Measurements from ENCODE around the gene JAZF1.

JAZF1 gene

GRCh38 chr7:28075674-28076358 is 104.8 kb downstream of the JAZF1 start:
- DNase-seq (ENCODE audit: low read depth in 2 of 2): no peak

GRCh38 chr7:28072876-28073514 is 107.6 kb downstream of the JAZF1 start:
- no peak for DNase-seq (ENCODE audit: low read depth in 2 of 2)

DNA sequence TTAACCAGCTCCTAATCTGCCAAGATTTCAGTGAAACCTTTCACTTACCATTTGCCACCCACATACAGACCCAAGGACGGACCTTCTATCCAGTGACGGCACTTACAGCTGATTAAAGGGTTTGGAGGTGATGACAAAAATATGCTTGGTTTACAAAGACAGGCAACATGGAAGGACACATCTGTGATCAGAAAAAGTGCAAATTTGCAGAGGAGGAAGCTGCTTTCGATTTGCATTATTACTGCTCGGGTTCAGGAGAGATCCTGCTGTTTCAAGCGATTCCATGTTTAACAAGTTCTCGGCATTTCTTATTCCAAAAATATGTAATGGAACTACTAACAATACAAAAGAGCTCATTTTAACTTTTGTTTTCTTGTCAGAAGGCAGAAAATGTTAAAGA is 109.0 kb downstream of the JAZF1 start:
- DNase-seq (ENCODE audit: low read depth in 2 of 2): no peak

DNA sequence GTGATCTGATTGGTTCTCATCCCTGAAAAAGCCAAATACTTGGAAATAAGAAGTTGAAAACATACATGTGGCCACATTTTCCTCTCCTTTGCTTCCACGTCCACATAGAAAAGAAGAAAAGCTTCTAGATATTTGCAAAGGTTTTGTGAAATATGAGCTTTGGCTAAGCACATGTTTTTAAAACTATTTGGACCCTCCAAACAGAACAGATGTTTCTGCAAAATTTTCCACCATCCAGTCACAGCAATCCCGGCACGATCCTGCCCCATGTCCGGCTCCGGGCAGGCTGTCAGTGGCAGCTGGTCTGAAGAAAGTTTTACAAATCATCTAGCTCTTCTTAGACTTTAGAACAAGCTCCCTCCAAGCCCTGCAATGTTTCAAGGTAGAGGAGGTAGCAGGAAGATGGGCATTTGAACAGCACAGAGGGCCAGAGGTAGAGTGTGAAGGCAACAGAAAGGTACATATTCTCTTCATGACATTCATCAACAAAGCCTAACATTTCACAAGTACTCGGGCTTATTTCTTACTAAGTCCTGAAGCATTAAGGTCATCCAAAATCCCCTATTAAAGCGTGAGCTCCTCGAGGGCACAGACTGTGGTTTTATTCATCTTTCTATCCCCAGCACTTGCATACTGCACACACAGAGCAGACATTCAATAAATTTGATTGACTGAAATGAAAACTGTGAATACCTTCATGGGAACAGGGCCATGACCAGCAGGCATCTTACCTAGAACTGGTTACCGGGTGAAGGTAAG is 110.1 kb downstream of the JAZF1 start:
- DNase-seq (ENCODE audit: low read depth in 2 of 2): no peak

DNA sequence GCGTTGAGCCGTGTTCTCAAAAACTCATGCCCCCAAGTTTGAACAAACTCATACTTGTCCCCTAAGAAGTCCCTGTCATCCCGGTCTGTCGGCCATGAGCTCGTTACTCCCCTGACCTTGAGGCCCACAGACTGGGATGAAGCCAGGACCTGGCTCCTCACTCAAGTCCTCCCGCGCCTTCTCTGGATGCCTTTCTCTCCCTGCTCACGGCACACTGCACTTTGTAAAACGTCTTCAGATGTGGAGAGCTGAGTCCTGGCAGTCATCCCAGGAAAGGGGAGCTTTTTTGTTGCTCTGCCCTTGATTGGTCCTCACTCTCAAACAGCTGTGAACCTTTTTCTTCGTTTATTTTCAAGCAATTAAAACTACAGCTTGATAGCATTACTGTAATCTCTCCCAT is 110.8 kb downstream of the JAZF1 start:
- DNase-seq (ENCODE audit: low read depth in 2 of 2): no peak

DNA sequence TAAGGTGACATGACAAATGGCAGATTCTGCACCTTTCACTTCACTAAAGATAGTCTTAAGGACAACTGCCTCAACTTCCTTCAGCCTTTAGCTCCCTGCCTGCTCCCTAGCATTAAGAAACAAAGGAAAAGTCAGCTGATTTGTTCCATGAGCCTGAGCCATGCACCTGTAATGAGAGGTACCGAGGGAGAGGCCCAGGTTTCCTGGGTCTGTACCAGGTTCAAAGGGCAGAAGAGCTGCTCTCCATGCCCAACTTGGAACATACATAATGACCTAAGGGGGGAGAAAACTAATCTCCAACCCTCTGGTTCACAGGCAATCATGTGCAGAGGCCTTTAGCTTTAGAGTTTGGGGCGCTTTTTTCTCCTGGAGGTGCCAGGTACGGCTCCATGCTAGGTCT is 111.2 kb downstream of the JAZF1 start:
- no peak for DNase-seq (ENCODE audit: low read depth in 2 of 2)

DNA sequence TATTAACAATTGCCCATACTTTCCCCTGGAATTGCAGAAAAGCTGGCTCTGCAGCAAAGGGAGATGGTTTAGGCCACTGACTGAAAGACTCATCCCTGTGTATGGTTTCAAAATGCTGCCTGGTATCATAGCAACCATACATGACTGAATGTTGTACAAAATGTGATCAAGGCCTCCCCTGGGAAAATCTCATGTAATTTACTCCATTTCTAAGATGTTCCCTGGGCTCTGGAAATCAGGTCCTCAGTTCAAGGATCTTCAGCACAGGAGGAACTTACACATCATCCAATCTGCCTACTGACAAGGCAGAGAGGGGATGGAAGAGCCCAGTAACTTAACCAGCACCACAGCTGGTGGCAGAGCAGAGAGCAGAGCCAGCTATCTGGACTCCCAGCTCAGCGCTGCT is 111.8 kb downstream of the JAZF1 start:
- no peak for DNase-seq (ENCODE audit: low read depth in 2 of 2)

GRCh38 chr7:28067171-28067570 is 113.4 kb downstream of the JAZF1 start:
- DNase-seq (ENCODE audit: low read depth in 2 of 2): no peak

GRCh38 chr7:28065721-28066285 is 114.8 kb downstream of the JAZF1 start:
- no peak for DNase-seq (ENCODE audit: low read depth in 2 of 2)

GRCh38 chr7:28065308-28065707 is 115.3 kb downstream of the JAZF1 start:
- no peak for DNase-seq (ENCODE audit: low read depth in 2 of 2)

DNA sequence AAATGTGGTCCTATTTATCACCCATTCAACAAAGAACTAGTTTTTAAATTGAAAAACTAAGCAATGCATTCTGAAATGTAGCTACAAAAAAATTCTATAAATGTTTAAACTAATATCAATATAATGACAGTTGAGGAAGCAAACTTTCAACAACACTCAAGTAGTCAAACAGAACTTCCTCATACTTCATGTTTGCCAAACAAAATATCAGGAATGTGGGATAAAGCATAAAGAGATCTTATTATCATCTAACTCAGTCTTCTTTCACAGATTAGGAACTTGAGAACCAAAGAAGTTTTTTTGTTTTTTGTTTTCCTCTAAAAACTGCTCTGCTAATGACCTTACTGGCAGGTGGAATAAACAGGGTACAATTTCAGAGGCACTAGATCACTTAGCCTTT is 116.2 kb downstream of the JAZF1 start:
- no peak for DNase-seq (ENCODE audit: low read depth in 2 of 2)

GRCh38 chr7:28062197-28062991 is 118.2 kb downstream of the JAZF1 start:
- peak in 1 of 2 donors; percentile 25 for DNase-seq (ENCODE audit: low read depth in 2 of 2)

GRCh38 chr7:28061824-28062196 is 118.8 kb downstream of the JAZF1 start:
- DNase-seq (ENCODE audit: low read depth in 2 of 2): no peak

GRCh38 chr7:28060371-28060950 is 120.1 kb downstream of the JAZF1 start:
- DNase-seq (ENCODE audit: low read depth in 2 of 2): no peak

DNA sequence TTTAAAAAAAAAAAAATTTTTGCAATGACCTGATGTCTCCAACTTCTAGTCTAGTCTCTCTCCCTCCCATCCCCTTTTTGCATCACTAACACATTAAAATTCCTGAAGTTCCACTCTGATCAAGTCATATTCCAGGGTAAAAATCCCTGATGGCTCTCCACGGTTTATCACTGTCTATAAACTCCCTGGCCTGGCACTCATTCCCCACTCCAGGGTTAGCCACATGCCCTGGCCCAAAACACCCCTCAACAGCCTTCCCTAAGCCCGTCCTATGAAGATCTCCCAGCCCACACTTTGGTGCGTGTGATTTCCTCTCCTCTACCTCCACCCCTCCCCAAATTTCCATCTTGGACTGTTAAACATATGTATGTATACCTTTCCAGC is 125.4 kb downstream of the JAZF1 start:
- DNase-seq (ENCODE audit: low read depth in 2 of 2): no peak

DNA sequence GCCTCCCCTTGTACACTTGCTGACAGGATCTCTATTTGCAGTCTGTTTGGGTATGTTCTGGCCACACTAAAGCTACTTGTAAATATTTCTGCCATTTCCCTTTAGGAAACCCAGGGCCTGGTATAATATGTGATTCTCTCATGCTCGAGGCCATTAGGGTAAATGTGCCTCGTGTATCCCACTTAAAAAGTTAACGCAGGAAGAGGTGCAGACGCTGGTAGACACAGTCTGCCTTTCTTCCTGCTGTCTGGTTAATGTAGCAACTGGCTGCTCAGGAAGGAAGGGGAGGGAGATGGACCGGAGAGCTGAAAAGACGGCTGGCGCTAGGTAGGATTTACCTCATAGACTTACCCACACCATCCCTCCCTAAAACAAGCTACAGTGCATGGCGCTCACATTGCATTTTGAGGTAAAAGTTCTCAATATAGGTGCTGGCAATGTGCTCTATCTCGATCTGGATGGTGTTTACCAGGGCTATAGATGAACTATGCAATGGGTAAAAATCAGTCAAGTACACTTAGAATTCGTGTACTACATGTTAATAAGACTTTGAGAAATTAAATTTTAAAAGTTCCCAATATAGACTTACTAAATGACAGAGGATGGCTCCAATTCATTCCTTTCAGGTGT is 125.9 kb downstream of the JAZF1 start:
- no peak for DNase-seq (ENCODE audit: low read depth in 2 of 2)

GRCh38 chr7:28052933-28053332 is 127.7 kb downstream of the JAZF1 start:
- DNase-seq (ENCODE audit: low read depth in 2 of 2): no peak

- DNase-seq (ENCODE audit: low read depth in 2 of 2): no peak
These were observed 131.9 kb downstream of the JAZF1 start for GRCh38 chr7:28048694-28049093.

DNA sequence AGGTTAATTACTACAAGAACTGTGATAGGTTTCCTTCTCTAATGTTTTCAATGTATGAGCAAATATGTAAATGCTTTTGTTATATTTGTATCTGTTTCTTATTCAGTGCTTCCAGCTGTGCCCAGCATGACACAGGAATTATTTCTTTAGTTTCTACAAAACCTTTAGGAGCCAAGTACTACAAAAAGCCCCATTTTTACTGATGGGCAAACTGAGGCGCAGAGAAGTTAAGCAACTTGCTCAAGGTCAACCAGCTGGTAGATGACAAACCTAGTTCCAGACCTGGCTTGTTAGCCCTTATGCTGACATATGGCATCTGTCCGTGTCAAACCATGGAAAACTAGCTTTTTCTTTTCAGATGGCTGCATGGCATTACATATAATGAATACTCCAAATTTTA is 134.6 kb downstream of the JAZF1 start:
- no peak for DNase-seq (ENCODE audit: low read depth in 2 of 2)

DNA sequence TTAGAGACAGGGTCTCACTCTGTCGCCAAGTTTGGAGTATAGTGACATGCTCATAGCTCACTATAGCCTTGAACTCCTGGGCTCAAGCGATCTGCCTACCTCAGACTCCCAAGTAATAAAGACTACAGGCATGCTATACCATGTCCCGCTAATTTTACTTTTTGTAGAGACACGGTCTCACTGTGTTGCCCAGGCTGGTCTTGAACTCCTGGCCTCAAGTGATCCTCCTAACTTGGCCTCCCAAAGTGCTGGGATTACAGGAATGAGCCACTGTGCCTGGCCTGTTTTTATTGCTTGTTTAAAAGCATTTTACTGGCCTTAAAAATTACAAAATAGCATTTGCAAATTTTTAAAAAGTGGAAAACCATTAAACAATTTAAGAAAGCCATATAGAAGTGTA is 135.0 kb downstream of the JAZF1 start:
- no peak for DNase-seq (ENCODE audit: low read depth in 2 of 2)

DNA sequence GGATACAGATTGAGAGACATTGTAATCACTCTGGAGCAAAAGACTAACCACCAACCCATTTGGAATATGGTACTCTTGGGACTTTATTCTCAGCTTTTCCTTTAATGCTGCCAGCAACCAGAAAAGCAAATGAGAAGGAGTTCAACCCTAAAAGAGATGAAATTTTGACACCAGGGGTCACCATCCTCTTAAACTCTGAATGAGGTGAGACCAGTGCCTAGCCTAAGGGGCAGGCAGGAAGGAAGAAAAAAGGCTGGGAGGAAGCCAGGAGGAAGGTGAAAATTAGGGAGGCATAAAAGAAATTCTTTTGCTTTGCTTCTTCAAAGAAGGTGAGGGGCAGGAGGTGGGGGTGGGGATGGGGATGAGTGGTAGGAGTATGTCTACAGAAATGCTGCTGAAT is 135.8 kb downstream of the JAZF1 start:
- DNase-seq (ENCODE audit: low read depth in 2 of 2): no peak
